Tibial nerve (tissue), 3 donors: ENCODE measurements around the gene NFATC1.

Experiments
- POLR2A ChIP-seq, 2 donors: fragments of 450-650 bp; IDR thresholded peaks; one replicate each; pipeline ENCODE4 v1.6.1; 2017; ENCODE audit warnings: antibody characterized with exemption in 2 of 2, mild to moderate bottlenecking in 2 of 2, moderate library complexity in 2 of 2
- TF ChIP-seq, protein P1 (sequence below), 5 experiments: fragments of 200-600 bp in 3 of 5; fragments of 450-650 bp in 2 of 5; sonication (generic) in 3 of 5; IDR thresholded peaks; one replicate each; pipeline ENCODE4 v1.5.1; 2016 to 2019; ENCODE audit warnings: antibody characterized with exemption in 5 of 5, mild to moderate bottlenecking in 3 of 5, moderate library complexity in 2 of 5

DNA sequence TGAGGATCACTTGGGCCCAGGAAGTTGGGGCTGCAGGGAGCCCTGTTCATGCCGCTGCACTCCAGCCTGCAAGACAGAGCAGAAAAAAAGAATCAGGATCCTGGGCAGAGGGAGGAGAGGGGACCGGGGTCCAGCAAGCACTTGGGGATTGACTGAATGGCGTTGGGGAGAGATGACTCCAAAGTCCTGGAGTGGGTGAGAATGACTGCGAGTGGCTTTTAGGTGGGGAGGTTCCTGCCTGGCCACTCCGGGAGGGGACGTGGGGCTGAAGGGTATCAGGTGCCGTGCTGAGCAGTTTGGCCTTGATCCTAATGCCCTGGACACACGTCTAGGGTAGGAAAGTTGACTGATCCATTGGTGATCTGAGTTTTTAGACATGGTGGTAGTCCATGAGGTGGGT is 3.5 kb upstream of the NFATC1 start:
- TF ChIP-seq POLR2A (IDR thresholded peaks at IDR 0.05), result no peak
- TF ChIP-seq, protein P1, sequence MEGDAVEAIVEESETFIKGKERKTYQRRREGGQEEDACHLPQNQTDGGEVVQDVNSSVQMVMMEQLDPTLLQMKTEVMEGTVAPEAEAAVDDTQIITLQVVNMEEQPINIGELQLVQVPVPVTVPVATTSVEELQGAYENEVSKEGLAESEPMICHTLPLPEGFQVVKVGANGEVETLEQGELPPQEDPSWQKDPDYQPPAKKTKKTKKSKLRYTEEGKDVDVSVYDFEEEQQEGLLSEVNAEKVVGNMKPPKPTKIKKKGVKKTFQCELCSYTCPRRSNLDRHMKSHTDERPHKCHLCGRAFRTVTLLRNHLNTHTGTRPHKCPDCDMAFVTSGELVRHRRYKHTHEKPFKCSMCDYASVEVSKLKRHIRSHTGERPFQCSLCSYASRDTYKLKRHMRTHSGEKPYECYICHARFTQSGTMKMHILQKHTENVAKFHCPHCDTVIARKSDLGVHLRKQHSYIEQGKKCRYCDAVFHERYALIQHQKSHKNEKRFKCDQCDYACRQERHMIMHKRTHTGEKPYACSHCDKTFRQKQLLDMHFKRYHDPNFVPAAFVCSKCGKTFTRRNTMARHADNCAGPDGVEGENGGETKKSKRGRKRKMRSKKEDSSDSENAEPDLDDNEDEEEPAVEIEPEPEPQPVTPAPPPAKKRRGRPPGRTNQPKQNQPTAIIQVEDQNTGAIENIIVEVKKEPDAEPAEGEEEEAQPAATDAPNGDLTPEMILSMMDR (IDR thresholded peaks at IDR 0.05), result no peak
